GM12878 (cell line): ENCODE data around the gene REPS2.
"Not testable (repeated sequence)": the region's sequence is repeated elsewhere in the genome, so short reads cannot be mapped to it uniquely, and the experiment has no call there.

ENCODE experiments used
- CBFB ChIP-seq: IDR thresholded peaks from 2 replicates; pipeline ENCODE4 v1.6.1; 2016; ENCODE audit warnings: antibody characterized with exemption, low read depth
- CTCF ChIP-seq, 3 experiments: IDR thresholded peaks in 2 of 3; conservative IDR thresholded peaks in 1 of 3; 2 replicates each; pipeline ENCODE4 v1.5.1; 2011; ENCODE audit warnings: low read depth in 3 of 3, low read length in 3 of 3, mild to moderate bottlenecking in 3 of 3, control low read depth in 2 of 3, moderate library complexity in 2 of 3, inconsistent platforms in 1 of 3, mixed read lengths in 1 of 3; ENCODE audit not compliant: control insufficient read depth in 2 of 3, insufficient read depth in 1 of 3; ENCODE audit errors: extremely low read depth in 1 of 3
- ETV6 ChIP-seq, 2 experiments: fragments of 450-650 bp in 1 of 2; IDR thresholded peaks in 1 of 2; conservative IDR thresholded peaks in 1 of 2; 2 replicates each; pipeline ENCODE4 v1.6.1; 2014; ENCODE audit warnings: antibody characterized with exemption in 1 of 2, borderline replicate concordance in 1 of 2, low read depth in 1 of 2, mild to moderate bottlenecking in 1 of 2, moderate library complexity in 1 of 2
- MXI1 ChIP-seq: fragments of 150-350 bp; IDR thresholded peaks from 2 replicates; pipeline ENCODE4 v1.6.1; 2011; ENCODE audit warnings: low read depth, mild to moderate bottlenecking, inconsistent platforms, low read length, improper control_type of control experiment
- NFYA ChIP-seq: IDR thresholded peaks from 2 replicates; pipeline ENCODE4 v1.6.1; 2011; ENCODE audit warnings: low read depth, mild to moderate bottlenecking, low read length, improper control_type of control experiment, borderline replicate concordance
- NR2F1 ChIP-seq: fragments of 450-650 bp; conservative IDR thresholded peaks from 2 replicates; pipeline ENCODE4 v1.6.1; 2017; ENCODE audit warnings: mild to moderate bottlenecking
- POLR2A ChIP-seq: IDR thresholded peaks from 2 replicates; pipeline ENCODE4 v1.6.1; 2011; ENCODE audit warnings: low read depth, mild to moderate bottlenecking, low read length
- SIN3A ChIP-seq: IDR thresholded peaks from 2 replicates; pipeline ENCODE4 v1.6.1; 2012; ENCODE audit warnings: low read depth, low read length, improper control_type of control experiment
- SKIL ChIP-seq: fragments of 450-650 bp; IDR thresholded peaks from 2 replicates; pipeline ENCODE4 v1.6.1; 2017; ENCODE audit warnings: mild to moderate bottlenecking, low read depth, inconsistent platforms; ENCODE audit not compliant: poor library complexity, severe bottlenecking
- SREBF2 ChIP-seq: IDR thresholded peaks from 2 replicates; pipeline ENCODE4 v1.6.1; 2012; ENCODE audit warnings: mild to moderate bottlenecking, low read length
- TAF1 ChIP-seq: IDR thresholded peaks from 2 replicates; pipeline ENCODE4 v1.6.1; 2011; ENCODE audit warnings: mild to moderate bottlenecking, low read depth, low read length, borderline replicate concordance
- TCF7 ChIP-seq: IDR thresholded peaks from 2 replicates; pipeline ENCODE4 v1.6.1; 2014; ENCODE audit warnings: antibody characterized with exemption, borderline replicate concordance
- YY1 ChIP-seq: IDR thresholded peaks from 2 replicates; pipeline ENCODE4 v1.6.1; 2011; ENCODE audit warnings: low read depth, mild to moderate bottlenecking, low read length
- ZBTB4 ChIP-seq: fragments of 450-650 bp; formaldehyde crosslinking; IDR thresholded peaks from 2 replicates; pipeline ENCODE4 v1.4.0; 2022; ENCODE audit warnings: mild to moderate bottlenecking, moderate library complexity

GRCh38 chrX:16962661-16963060, 16.2 kb downstream of the REPS2 start:
- TF ChIP-seq TAF1; YY1; NR2F1; NFYA; TCF7; CTCF (IDR thresholded peaks at IDR 0.05 in 2 of 3, conservative IDR thresholded peaks at IDR 0.05 in 1 of 3; ENCODE audit: control insufficient read depth in 2 of 3, extremely low read depth in 1 of 3, insufficient read depth in 1 of 3, low read depth in 3 of 3, low read length in 3 of 3); MXI1; SREBF2; ZBTB4 (CRISPR knock-in tag); ETV6 (conservative IDR thresholded peaks at IDR 0.05 in 1 of 2, IDR thresholded peaks at IDR 0.05 in 1 of 2; ENCODE audit: borderline replicate concordance in 1 of 2, low read depth in 1 of 2); SKIL; POLR2A; SIN3A; CBFB: not testable (repeated sequence)
